ENCODE measurements around the gene MIF.

Gene MIF

GRCh38 chr22:23893945-23894709 is at the start of gene MIF:
Gene MIF (plus strand): TSS chr22:23894383. CDS start chr22:23894475, 92 bp downstream.
- DNase-seq (ENCODE audit: low spot score): peak; percentile 99
- TF ChIP-seq CTCF (IDR thresholded peaks at IDR 0.05; ENCODE audit: borderline replicate concordance, control extremely low read depth, extremely low read depth, insufficient read depth, missing control alignments): peak; percentile 64
- in situ Hi-C loops (cut with MboI; ENCODE audit: low sequenced_read_pairs, unreplicated experiment): no loop called here

GRCh38 chr22:23844739-23845202 is 49.4 kb upstream of the MIF start:
- TF ChIP-seq CTCF (IDR thresholded peaks at IDR 0.05; ENCODE audit: borderline replicate concordance, control extremely low read depth, extremely low read depth, insufficient read depth, missing control alignments): no peak
- no peak for DNase-seq (ENCODE audit: low spot score)
- in situ Hi-C loops (cut with MboI; ENCODE audit: low sequenced_read_pairs, unreplicated experiment): loop anchor here (10.0 kb wide), 1 partner anchor 300 kb away; no protein-coding TSS in a partner anchor

- in situ Hi-C loops (cut with MboI; ENCODE audit: low sequenced_read_pairs, unreplicated experiment): loop anchor here (10.0 kb wide), 1 partner anchor 301 kb away; no protein-coding TSS in a partner anchor
- no peak for TF ChIP-seq CTCF (IDR thresholded peaks at IDR 0.05; ENCODE audit: borderline replicate concordance, control extremely low read depth, extremely low read depth, insufficient read depth, missing control alignments)
- DNase-seq (ENCODE audit: low spot score): no peak
Measured at GRCh38 chr22:23845265-23846080, 48.7 kb upstream of the MIF start.

GRCh38 chr22:23846081-23846469 is 48.1 kb upstream of the MIF start:
- TF ChIP-seq CTCF (IDR thresholded peaks at IDR 0.05; ENCODE audit: borderline replicate concordance, control extremely low read depth, extremely low read depth, insufficient read depth, missing control alignments): no peak
- no peak for DNase-seq (ENCODE audit: low spot score)
- in situ Hi-C loops (cut with MboI; ENCODE audit: low sequenced_read_pairs, unreplicated experiment): loop anchor here (10.0 kb wide), 1 partner anchor 301 kb away; no protein-coding TSS in a partner anchor

GRCh38 chr22:23847310-23847920 is 46.8 kb upstream of the MIF start:
- DNase-seq (ENCODE audit: low spot score): no peak
- in situ Hi-C loops (cut with MboI; ENCODE audit: low sequenced_read_pairs, unreplicated experiment): loop anchor here (10.0 kb wide), 1 partner anchor 303 kb away; no protein-coding TSS in a partner anchor
- no peak for TF ChIP-seq CTCF (IDR thresholded peaks at IDR 0.05; ENCODE audit: borderline replicate concordance, control extremely low read depth, extremely low read depth, insufficient read depth, missing control alignments)

Measured in GM13976 (cell line).